ENCODE results near the gene HSF5. TPM values are rescaled to one million over a fixed set of nuclear protein-coding genes. Genes with fewer than 3 reads are reported as not detected.

The HSF5 gene
- total and polyA plus RNA-seq, 2 of the 4 experiments (the other 2 are of a cell fraction): not detected

DNA sequence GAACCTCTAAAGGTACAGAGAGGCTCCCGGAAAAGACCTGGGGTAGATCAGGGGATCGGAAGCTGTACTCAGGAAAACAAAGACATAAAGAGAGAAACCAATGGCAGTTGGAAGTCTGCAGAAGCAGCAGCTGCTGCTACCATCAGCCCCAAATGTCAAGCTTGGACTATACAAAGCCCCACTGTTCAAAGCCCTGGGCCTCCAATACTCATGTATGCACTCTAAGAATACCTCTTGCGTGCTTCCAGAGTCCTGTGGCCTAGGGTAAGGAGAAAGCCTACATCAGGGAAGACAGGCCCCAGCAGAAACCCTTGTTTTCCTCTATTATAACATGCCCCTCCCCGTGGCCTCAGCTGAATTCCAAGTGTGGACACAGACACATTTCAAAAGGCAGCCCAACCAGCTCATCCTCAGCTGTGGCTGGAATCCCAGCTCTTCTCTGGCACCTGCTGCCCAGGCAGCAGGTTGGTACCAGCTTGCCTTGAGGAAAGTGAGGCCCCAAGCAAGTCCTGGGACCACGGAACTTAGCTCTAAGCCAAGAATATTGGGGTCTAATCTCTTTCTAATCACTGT is 45.5 kb upstream of the HSF5 start:
- H2AK5ac ChIP-seq (ENCODE audit: low read depth, low read length): no peak overlapping the region
- H4K8ac ChIP-seq (ENCODE audit: low read depth in 2 of 2, low read length in 2 of 2): no peak overlapping the region
- H3K23ac ChIP-seq (ENCODE audit: low read depth, low read length): no peak overlapping the region
- no peaks in the 10 kb centered on the region for H3K9me3 ChIP-seq (ENCODE audit: control insufficient read depth, insufficient read depth, low read length)
- H3K79me1 ChIP-seq (ENCODE audit: low read depth in 1 of 2, low read length in 2 of 2): no peaks in the 10 kb centered on the region
- no peak overlapping the region for H2BK120ac ChIP-seq (ENCODE audit: low read depth, low read length)
- in situ Hi-C loops (cut with MboI; ENCODE audit: low sequenced_read_pairs): no loop called here
- no peak overlapping the region for H2AK9ac ChIP-seq (replicated peaks; ENCODE audit: low read depth, low read length, poor library complexity)
- ATAC-seq (ENCODE audit: low read depth) (no peak), DNase-seq (no peak)
- 100% methylated on average over 1 of the region's 5 CpGs; no CpG with 5 or more reads in 1 of the 2 experiments for WGBS, 2 experiments (ENCODE audit: extremely low coverage in 2 of 2, insufficient read length in 1 of 2)
- no peak overlapping the region for H3K14ac ChIP-seq (replicated peaks; ENCODE audit: low read depth, low read length)
- H3K9me1 ChIP-seq (ENCODE audit: insufficient read depth, low read length): peaks cover 6% of the 10 kb centered on the region; the same call in 1 of the 2 replicates
- H2BK15ac ChIP-seq (ENCODE audit: low read depth, low read length): no peak overlapping the region
- no peaks in the 10 kb centered on the region for H4K20me1 ChIP-seq (ENCODE audit: insufficient read depth, low read length)
- H4K91ac ChIP-seq (ENCODE audit: insufficient read depth, low read depth, low read length): no peak overlapping the region
- H3K56ac ChIP-seq (ENCODE audit: extremely low read depth, insufficient read depth, low read length): no peak overlapping the region
- H3K4me2 ChIP-seq (ENCODE audit: low read depth, low read length): no peak overlapping the region
- no peak overlapping the region for H3K18ac ChIP-seq (ENCODE audit: low read depth, low read length)
- TF ChIP-seq RAD21 (IDR thresholded peaks at IDR 0.05; ENCODE audit: low read length): no peak
- no peak for TF ChIP-seq BHLHE40 (IDR thresholded peaks at IDR 0.05; ENCODE audit: low read depth, low read length)
- TF ChIP-seq POLR2A (IDR thresholded peaks at IDR 0.05; ENCODE audit: low read depth, low read length): no peak
- TF ChIP-seq CEBPB (IDR thresholded peaks at IDR 0.05; ENCODE audit: low read depth, low read length): no peak
- TF ChIP-seq SMC3 (IDR thresholded peaks at IDR 0.05; ENCODE audit: low read depth, low read length): no peak
- TF ChIP-seq RCOR1 (IDR thresholded peaks at IDR 0.05; ENCODE audit: insufficient replicate concordance, low read length): no peak
- no peak for TF ChIP-seq RFX5 (IDR thresholded peaks at IDR 0.05; ENCODE audit: low read depth, low read length)
- TF ChIP-seq, protein P1, sequence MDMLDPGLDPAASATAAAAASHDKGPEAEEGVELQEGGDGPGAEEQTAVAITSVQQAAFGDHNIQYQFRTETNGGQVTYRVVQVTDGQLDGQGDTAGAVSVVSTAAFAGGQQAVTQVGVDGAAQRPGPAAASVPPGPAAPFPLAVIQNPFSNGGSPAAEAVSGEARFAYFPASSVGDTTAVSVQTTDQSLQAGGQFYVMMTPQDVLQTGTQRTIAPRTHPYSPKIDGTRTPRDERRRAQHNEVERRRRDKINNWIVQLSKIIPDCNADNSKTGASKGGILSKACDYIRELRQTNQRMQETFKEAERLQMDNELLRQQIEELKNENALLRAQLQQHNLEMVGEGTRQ (IDR thresholded peaks at IDR 0.05; ENCODE audit: low read depth, low read length): no peak
- TF ChIP-seq MAZ (IDR thresholded peaks at IDR 0.05; ENCODE audit: borderline replicate concordance, low read depth, low read length): no peak
- TF ChIP-seq CHD1 (IDR thresholded peaks at IDR 0.05; ENCODE audit: low read depth, low read length): no peak
- TF ChIP-seq NFE2L2 (IDR thresholded peaks at IDR 0.05; ENCODE audit: low read depth, low read length): no peak
- no peak for TF ChIP-seq MAFK (IDR thresholded peaks at IDR 0.05; ENCODE audit: low read depth, low read length)
- no peak for TF ChIP-seq FOS (IDR thresholded peaks at IDR 0.05; ENCODE audit: low read depth, low read length)
- intact Hi-C loops (cut with micrococcal nuclease): no loop called here
- H3K9ac ChIP-seq (ENCODE audit: low read depth, low read length): no peak overlapping the region
- H3K4ac ChIP-seq (ENCODE audit: low read depth, low read length): no peak overlapping the region
- no peak overlapping the region for H3K27ac ChIP-seq (ENCODE audit: insufficient read depth, low read length)
- BruUV-seq (replicated peaks): no TSS peak
- H2AFZ ChIP-seq (replicated peaks; ENCODE audit: low read length, poor library complexity): no peak overlapping the region
- dilution Hi-C loops (cut with HindIII; ENCODE audit: low sequenced_read_pairs, unreplicated experiment): no loop called here
- H3K36me3 ChIP-seq (ENCODE audit: control insufficient read depth, insufficient read depth, low read length): no peaks in the 10 kb centered on the region
- no peak overlapping the region for H3K4me3 ChIP-seq (ENCODE audit: insufficient read depth, low read depth, low read length)
- POLR2A ChIA-PET (ENCODE audit: unreplicated experiment): no interaction called here
- H3K27me3 ChIP-seq (ENCODE audit: control insufficient read depth, insufficient read depth, low read length): peaks cover 14% of the 10 kb centered on the region
- no peak overlapping the region for H2BK5ac ChIP-seq (ENCODE audit: low read depth, low read length, poor library complexity, severe bottlenecking)
- H4K5ac ChIP-seq (ENCODE audit: low read depth, low read length): no peak overlapping the region
- H2BK20ac ChIP-seq (ENCODE audit: low read depth, low read length): no peak overlapping the region
- CTCF ChIA-PET: interaction anchor here (0.8 kb wide), 1 partner anchor 15 kb away, joined by 3 read pairs; no protein-coding TSS in a partner anchor
- H3K4me1 ChIP-seq (ENCODE audit: control insufficient read depth, insufficient read depth, low read length): peaks cover 5% of the 10 kb centered on the region; the same call in 1 of the 2 replicates

Measured in IMR-90 (cell line).